ENCODE results near the gene ANO6.
"Not testable (repeated sequence)": the region's sequence is repeated elsewhere in the genome, so short reads cannot be mapped to it uniquely, and the experiment has no call there.

Gene ANO6

GRCh38 chr12:45235087-45236025, 19.5 kb downstream of the ANO6 start:
- no peak for DNase-seq (ENCODE audit: low read depth, low spot score)

GRCh38 chr12:45236383-45236782, 20.5 kb downstream of the ANO6 start:
- DNase-seq (ENCODE audit: low read depth, low spot score): not testable (repeated sequence)

GRCh38 chr12:45242180-45242579, 26.3 kb downstream of the ANO6 start:
- no peak for DNase-seq (ENCODE audit: low read depth, low spot score)

GRCh38 chr12:45243963-45244362, 28.1 kb downstream of the ANO6 start:
- no peak for DNase-seq (ENCODE audit: low read depth, low spot score)

GRCh38 chr12:45244561-45245343, 28.9 kb downstream of the ANO6 start:
- no peak for DNase-seq (ENCODE audit: low read depth, low spot score)

- DNase-seq (ENCODE audit: low read depth, low spot score): no peak
Observed at GRCh38 chr12:45246236-45246635, 30.3 kb downstream of the ANO6 start.

- no peak for DNase-seq (ENCODE audit: low read depth, low spot score)
Observed at GRCh38 chr12:45247589-45247988, 31.7 kb downstream of the ANO6 start.

GRCh38 chr12:45248095-45248494, 32.2 kb downstream of the ANO6 start:
- no peak for DNase-seq (ENCODE audit: low read depth, low spot score)

- no peak for DNase-seq (ENCODE audit: low read depth, low spot score)
Observed at GRCh38 chr12:45254254-45254653, 38.4 kb downstream of the ANO6 start.

- DNase-seq (ENCODE audit: low read depth, low spot score): no peak
Observed at GRCh38 chr12:45256721-45257120, 40.8 kb downstream of the ANO6 start.

- no peak for DNase-seq (ENCODE audit: low read depth, low spot score)
Observed at GRCh38 chr12:45257185-45257930, 41.5 kb downstream of the ANO6 start.

GRCh38 chr12:45259675-45260074, 43.8 kb downstream of the ANO6 start:
- DNase-seq (ENCODE audit: low read depth, low spot score): no peak

GRCh38 chr12:45260104-45260815, 44.4 kb downstream of the ANO6 start:
- DNase-seq (ENCODE audit: low read depth, low spot score): no peak

- DNase-seq (ENCODE audit: low read depth, low spot score): no peak
Observed at GRCh38 chr12:45260854-45261253, 45.0 kb downstream of the ANO6 start.

- not testable (repeated sequence) for DNase-seq (ENCODE audit: low read depth, low spot score)
Observed at GRCh38 chr12:45262185-45262584, 46.3 kb downstream of the ANO6 start.

- no peak for DNase-seq (ENCODE audit: low read depth, low spot score)
Observed at GRCh38 chr12:45263587-45263986, 47.7 kb downstream of the ANO6 start.

GRCh38 chr12:45268672-45269411, 52.9 kb downstream of the ANO6 start:
- no peak for DNase-seq (ENCODE audit: low read depth, low spot score)

GRCh38 chr12:45269412-45269751, 53.5 kb downstream of the ANO6 start:
- DNase-seq (ENCODE audit: low read depth, low spot score): no peak

- no peak for DNase-seq (ENCODE audit: low read depth, low spot score)
Observed at GRCh38 chr12:45270951-45271350, 55.1 kb downstream of the ANO6 start.

GRCh38 chr12:45273717-45274271, 57.9 kb downstream of the ANO6 start:
- DNase-seq (ENCODE audit: low read depth, low spot score): no peak
